HepG2 (cell line): ENCODE measurements around the gene MYL3. TPM values are rescaled to one million over a fixed set of nuclear protein-coding genes. Genes with fewer than 3 reads are reported as not detected.

Experiments used
- ARNT2 ChIP-seq: sonication (generic); formaldehyde crosslinking; IDR thresholded peaks from 2 replicates; pipeline ENCODE4 v1.8.0; 2022; ENCODE audit warnings: mild to moderate bottlenecking, low read depth, missing genetic modification reagents, moderate library complexity
- BATF2 ChIP-seq: sonication (generic); formaldehyde crosslinking; IDR thresholded peaks from 2 replicates; pipeline ENCODE4 v1.8.0; 2022; ENCODE audit warnings: mild to moderate bottlenecking, missing genetic modification reagents, moderate library complexity
- BORCS8-MEF2B ChIP-seq: sonication (generic); formaldehyde crosslinking; IDR thresholded peaks from 2 replicates; pipeline ENCODE4 v1.8.0; 2022; ENCODE audit warnings: mild to moderate bottlenecking, missing genetic modification reagents
- CHD2 ChIP-seq: IDR thresholded peaks from 2 replicates; pipeline ENCODE4 v1.6.1; 2011; ENCODE audit warnings: low read depth, low read length, improper control_type of control experiment
- CSRNP1 ChIP-seq: sonication (generic); formaldehyde crosslinking; IDR thresholded peaks from 2 replicates; pipeline ENCODE4 v1.8.1; 2023; ENCODE audit warnings: mild to moderate bottlenecking, missing genetic modification reagents
- ERF ChIP-seq: IDR thresholded peaks from 2 replicates; pipeline ENCODE4 v1.6.1; 2018; ENCODE audit warnings: missing biosample characterization, missing genetic modification reagents
- FIP1L1 ChIP-seq: fragments of 200-400 bp; formaldehyde crosslinking; IDR thresholded peaks from 2 replicates; pipeline ENCODE4 v1.6.1; 2018; ENCODE audit warnings: low read depth, mild to moderate bottlenecking, low read length, moderate library complexity, borderline replicate concordance; ENCODE audit not compliant: insufficient read depth
- FOXK1 ChIP-seq: sonication (generic); formaldehyde crosslinking; IDR thresholded peaks from 2 replicates; pipeline ENCODE4 v1.4.0; 2020; ENCODE audit warnings: low read depth, missing genetic modification reagents, borderline replicate concordance
- NR2C2 ChIP-seq: sonication (generic); formaldehyde crosslinking; IDR thresholded peaks from 2 replicates; pipeline ENCODE4 v1.4.0; 2020; ENCODE audit warnings: missing genetic modification reagents, mild to moderate bottlenecking, moderate library complexity, borderline replicate concordance
- PHB2 ChIP-seq: fragments of 450-650 bp; IDR thresholded peaks from 2 replicates; pipeline ENCODE4 v1.6.1; 2018; ENCODE audit not compliant: partially characterized antibody
- PPARG ChIP-seq: conservative IDR thresholded peaks from 2 replicates; pipeline ENCODE4 v1.6.1; 2016; ENCODE audit warnings: missing biosample characterization, missing genetic modification reagents
- REL ChIP-seq: sonication (generic); formaldehyde crosslinking; conservative IDR thresholded peaks from 2 replicates; pipeline ENCODE4 v1.8.0; 2022; ENCODE audit warnings: mild to moderate bottlenecking, missing genetic modification reagents, moderate library complexity
- SNAI1 ChIP-seq: sonication (generic); formaldehyde crosslinking; IDR thresholded peaks from 2 replicates; pipeline ENCODE4 v1.5.0; 2020; ENCODE audit warnings: mild to moderate bottlenecking, missing genetic modification reagents, borderline replicate concordance
- TGIF2 ChIP-seq: IDR thresholded peaks from 2 replicates; pipeline ENCODE4 v1.6.1; 2016; ENCODE audit warnings: control low read depth, missing compliant biosample characterization
- ZMAT5 ChIP-seq: sonication (generic); formaldehyde crosslinking; IDR thresholded peaks from 2 replicates; pipeline ENCODE4 v1.5.0; 2020; ENCODE audit warnings: mild to moderate bottlenecking, low read depth, missing genetic modification reagents, borderline replicate concordance
- ZNF205 ChIP-seq: IDR thresholded peaks from 2 replicates; pipeline ENCODE4 v1.6.1; 2018; ENCODE audit warnings: missing biosample characterization, missing genetic modification reagents
- ZNF281 ChIP-seq: sonication (generic); formaldehyde crosslinking; IDR thresholded peaks from 2 replicates; pipeline ENCODE4 v1.4.0; 2020; ENCODE audit warnings: missing genetic modification reagents, borderline replicate concordance
- ZNF362 ChIP-seq: sonication (generic); formaldehyde crosslinking; IDR thresholded peaks from 2 replicates; pipeline ENCODE4 v1.4.0; 2020; ENCODE audit warnings: missing genetic modification reagents, mild to moderate bottlenecking, borderline replicate concordance
- ZNF451 ChIP-seq: sonication (generic); formaldehyde crosslinking; IDR thresholded peaks from 2 replicates; pipeline ENCODE4 v1.5.0; 2020; ENCODE audit warnings: mild to moderate bottlenecking, missing genetic modification reagents
- ZNF460 ChIP-seq: sonication (generic); formaldehyde crosslinking; IDR thresholded peaks from 2 replicates; pipeline ENCODE4 v1.5.1; 2020; ENCODE audit warnings: missing genetic modification reagents, mild to moderate bottlenecking, borderline replicate concordance
- ZNF770 ChIP-seq: sonication (generic); formaldehyde crosslinking; IDR thresholded peaks from 2 replicates; pipeline ENCODE4 v1.5.0; 2020; ENCODE audit warnings: mild to moderate bottlenecking, missing genetic modification reagents
- ZSCAN30 ChIP-seq: sonication (generic); formaldehyde crosslinking; IDR thresholded peaks from 2 replicates; pipeline ENCODE4 v1.5.0; 2020; ENCODE audit warnings: mild to moderate bottlenecking, missing genetic modification reagents
- polyA plus RNA-seq, 8 experiments: library from polyadenylated mRNA; depleted of rRNA in 3 of 8; stranded (reverse) in 7 of 8; unstranded in 1 of 8; fragments of >200 nt; fragmentation: Illumina TruSeq in 4 of 8; extraction: Trizol in 4 of 8; gene quantifications; 2 replicates each; pipeline versions ENCODE4 v1.2.1 to v1.2.3, GENCODE V29; 2011 to 2016; ENCODE audit warnings: low read depth in 4 of 8, missing spikeins in 1 of 8, mixed read lengths in 1 of 8; ENCODE audit not compliant: insufficient read depth in 1 of 8
- total RNA-seq, 5 experiments: library from RNA; depleted of rRNA; stranded (reverse); fragments of >200 nt; fragmentation: Illumina TruSeq; extraction: Trizol; gene quantifications; 2 replicates each; pipeline ENCODE4 v1.2.3, GENCODE V29; 2016; ENCODE audit warnings: low read depth in 1 of 5

Gene MYL3
- total and polyA plus RNA-seq, 2 of the 13 experiments (the other 11 are each of a cell fraction or from before 2014, with no cell fraction given), result not detected

- TF ChIP-seq ZNF362 (CRISPR knock-in tag) (peak; percentile 51; the same call in 1 of the 2 replicates), PHB2 (no peak), SNAI1 (CRISPR knock-in tag) (no peak), CHD2 (0 out of 2 replicates have a peak, but pooled peaks have one; percentile 28), ERF (CRISPR knock-in tag) (no peak), ZMAT5 (CRISPR knock-in tag) (no peak), ZNF205 (no peak), TGIF2 (CRISPR knock-in tag) (no peak), BORCS8-MEF2B (CRISPR knock-in tag) (no peak), NR2C2 (CRISPR knock-in tag) (no peak), ZNF460 (CRISPR knock-in tag) (no peak), FIP1L1 (no peak), BATF2 (no peak), CSRNP1 (CRISPR knock-in tag) (no peak), ZNF451 (CRISPR knock-in tag) (no peak), ZSCAN30 (no peak), ZNF770 (CRISPR knock-in tag) (no peak), REL (CRISPR knock-in tag) (no peak), ZNF281 (peak; percentile 95), ARNT2 (CRISPR knock-in tag) (no peak), PPARG (CRISPR knock-in tag) (no peak), FOXK1 (CRISPR knock-in tag) (no peak)
Observed at GRCh38 chr3:46868948-46869347, 5.7 kb upstream of the MYL3 start (continued).
